ENCODE results near the gene PRC1. TPM values are rescaled to one million over a fixed set of nuclear protein-coding genes. Genes with fewer than 3 reads are reported as not detected.

Gene PRC1
- total RNA-seq, 1 experiment from 2014 or later, result 75.7 TPM

DNA sequence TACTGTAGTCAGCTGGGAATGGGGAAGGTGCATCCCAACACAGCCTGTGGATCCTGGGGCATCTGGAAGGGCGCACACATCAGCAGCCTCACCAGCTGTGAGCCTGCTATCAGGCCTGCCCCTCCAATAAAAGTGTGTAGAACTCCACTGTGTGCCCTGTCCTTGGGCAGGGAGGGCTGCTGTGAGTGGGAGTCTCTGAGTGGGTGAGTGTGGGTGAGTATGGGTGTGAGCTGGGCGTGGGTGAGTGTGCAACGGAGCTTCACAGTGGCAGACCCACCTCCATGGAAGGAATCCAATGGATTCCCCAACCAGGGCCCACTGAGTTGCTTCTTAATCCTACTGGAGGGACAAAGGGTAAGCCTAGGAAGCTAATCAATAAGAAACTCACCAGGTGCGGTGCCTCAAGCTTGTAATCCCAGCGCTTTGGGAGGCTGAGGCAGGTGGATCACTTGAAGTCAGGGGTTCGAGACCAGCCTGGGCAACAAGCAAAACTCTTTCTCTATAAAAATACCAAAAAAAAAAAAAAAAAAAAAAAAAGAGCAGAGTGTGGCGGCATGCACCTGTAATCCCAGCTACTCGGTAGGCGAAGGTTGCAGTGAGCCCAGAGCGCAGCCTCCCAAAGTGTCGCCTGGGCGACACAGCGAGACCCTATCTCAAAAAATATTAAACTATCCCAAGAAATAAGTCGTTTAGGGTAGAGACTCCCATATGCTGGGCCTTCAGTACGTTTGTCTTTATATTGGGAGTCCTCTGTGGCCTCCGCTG lies 40.2 kb downstream of the PRC1 start:
- DNase-seq, result no peak
- H3K27me3 Mint-ChIP-seq (ENCODE audit: low read depth), result no peaks in the 10 kb centered on the region
- no peak overlapping the region for H3K27ac ChIP-seq (ENCODE audit: insufficient read length, low read depth, low read length)
- no peak overlapping the region for H2BK15ac ChIP-seq (ENCODE audit: low read depth, low read length)
- no peak overlapping the region for H2AFZ ChIP-seq (ENCODE audit: low read length)
- H3K79me2 ChIP-seq (ENCODE audit: insufficient read depth, low read length), result no peaks in the 10 kb centered on the region
- H2BK120ac ChIP-seq (ENCODE audit: low read depth, low read length, poor library complexity, severe bottlenecking), result no peak overlapping the region
- H3K36me3 Mint-ChIP-seq (ENCODE audit: insufficient read depth in 1 of 3, low read depth in 3 of 3), result peaks cover 13 to 46% (median 45%) of the 10 kb centered on the region in 3 experiments; a peak in 6 of 7 replicates
- H3K56ac ChIP-seq (ENCODE audit: insufficient read length, low read depth, low read length), result no peak overlapping the region
- no peak overlapping the region for H3K18ac ChIP-seq (ENCODE audit: insufficient read length, low read depth, low read length)
- no peak overlapping the region for H2BK12ac ChIP-seq (ENCODE audit: insufficient read length, low read depth, low read length)
- no peak overlapping the region for H2AK5ac ChIP-seq (ENCODE audit: insufficient read length, low read length)
- H3K27ac Mint-ChIP-seq, result peak overlapping the region in 2 of 3 experiments; percentile 21 to 33; a peak in 4 of 7 replicates
- H4K5ac ChIP-seq (ENCODE audit: insufficient read length, low read depth, low read length), result no peak overlapping the region
- no peak overlapping the region for H3K4ac ChIP-seq (ENCODE audit: low read depth, low read length)
- no peaks in the 10 kb centered on the region for H3K9me3 Mint-ChIP-seq
- no peak overlapping the region for H3K23ac ChIP-seq (ENCODE audit: insufficient read length, low read depth, low read length)
- H4K91ac ChIP-seq (ENCODE audit: insufficient read length, low read depth, low read length), result no peak overlapping the region
- H3K4me3 Mint-ChIP-seq, result peak overlapping the region; percentile 77 to 82; a peak in 3 of 5 replicates
- H3K4me1 Mint-ChIP-seq, result peaks cover 15 to 16% of the 10 kb centered on the region in 2 experiments
- H4K20me1 ChIP-seq (ENCODE audit: control insufficient read depth, insufficient read depth, insufficient read length), result peaks cover 3% of the 10 kb centered on the region
- no peak overlapping the region for H3K9ac ChIP-seq (ENCODE audit: extremely low read depth, insufficient read length, low read length)
- no peak overlapping the region for H3T11ph ChIP-seq (ENCODE audit: low read length)
- no CpG with 5 or more reads among the region's 16 CpGs for WGBS (ENCODE audit: extremely low coverage, insufficient read length, low lambda C conversion rate)
- no peaks in the 10 kb centered on the region for H3K79me1 ChIP-seq (ENCODE audit: insufficient read depth, low read depth, low read length, poor library complexity, severe bottlenecking)
- H3K23me2 ChIP-seq (ENCODE audit: insufficient read length, low read depth, low read length, poor library complexity, severe bottlenecking), result peaks cover 18% of the 10 kb centered on the region
- no peaks in the 10 kb centered on the region for H3K9me3 ChIP-seq (ENCODE audit: control insufficient read depth, low read depth, low read length)
- peak overlapping the region; percentile 41 for H3K4me2 ChIP-seq (ENCODE audit: insufficient read depth, insufficient read length, low read length)
- peaks cover 7% of the 10 kb centered on the region; the same call in 1 of the 2 replicates for H3K4me1 ChIP-seq (ENCODE audit: insufficient read depth, low read length)
- TF ChIP-seq, protein P1, sequence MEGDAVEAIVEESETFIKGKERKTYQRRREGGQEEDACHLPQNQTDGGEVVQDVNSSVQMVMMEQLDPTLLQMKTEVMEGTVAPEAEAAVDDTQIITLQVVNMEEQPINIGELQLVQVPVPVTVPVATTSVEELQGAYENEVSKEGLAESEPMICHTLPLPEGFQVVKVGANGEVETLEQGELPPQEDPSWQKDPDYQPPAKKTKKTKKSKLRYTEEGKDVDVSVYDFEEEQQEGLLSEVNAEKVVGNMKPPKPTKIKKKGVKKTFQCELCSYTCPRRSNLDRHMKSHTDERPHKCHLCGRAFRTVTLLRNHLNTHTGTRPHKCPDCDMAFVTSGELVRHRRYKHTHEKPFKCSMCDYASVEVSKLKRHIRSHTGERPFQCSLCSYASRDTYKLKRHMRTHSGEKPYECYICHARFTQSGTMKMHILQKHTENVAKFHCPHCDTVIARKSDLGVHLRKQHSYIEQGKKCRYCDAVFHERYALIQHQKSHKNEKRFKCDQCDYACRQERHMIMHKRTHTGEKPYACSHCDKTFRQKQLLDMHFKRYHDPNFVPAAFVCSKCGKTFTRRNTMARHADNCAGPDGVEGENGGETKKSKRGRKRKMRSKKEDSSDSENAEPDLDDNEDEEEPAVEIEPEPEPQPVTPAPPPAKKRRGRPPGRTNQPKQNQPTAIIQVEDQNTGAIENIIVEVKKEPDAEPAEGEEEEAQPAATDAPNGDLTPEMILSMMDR (conservative IDR thresholded peaks at IDR 0.05), result no peak
- H2BK20ac ChIP-seq (ENCODE audit: low read depth, low read length, poor library complexity, severe bottlenecking), result no peak overlapping the region
- H4K8ac ChIP-seq (replicated peaks; ENCODE audit: insufficient read length, low read depth, low read length), result no peak overlapping the region
- no peak overlapping the region for H3K14ac ChIP-seq (ENCODE audit: insufficient read depth, low read length)
- no peaks in the 10 kb centered on the region for H3K27me3 ChIP-seq (ENCODE audit: insufficient read depth, low read length)
- H2BK5ac ChIP-seq (ENCODE audit: insufficient read length, low read length), result no peak overlapping the region

All from H9 (cell line).